ENCODE data around the gene SNX18. TPM values are rescaled to one million over a fixed set of nuclear protein-coding genes. Genes with fewer than 3 reads are reported as not detected.
"Not testable (repeated sequence)": the region's sequence is repeated elsewhere in the genome, so short reads cannot be mapped to it uniquely, and the experiment has no call there.

Gene SNX18
- total and polyA plus RNA-seq, 2 experiments from 2014 or later, result 8.7 to 120 TPM

DNA sequence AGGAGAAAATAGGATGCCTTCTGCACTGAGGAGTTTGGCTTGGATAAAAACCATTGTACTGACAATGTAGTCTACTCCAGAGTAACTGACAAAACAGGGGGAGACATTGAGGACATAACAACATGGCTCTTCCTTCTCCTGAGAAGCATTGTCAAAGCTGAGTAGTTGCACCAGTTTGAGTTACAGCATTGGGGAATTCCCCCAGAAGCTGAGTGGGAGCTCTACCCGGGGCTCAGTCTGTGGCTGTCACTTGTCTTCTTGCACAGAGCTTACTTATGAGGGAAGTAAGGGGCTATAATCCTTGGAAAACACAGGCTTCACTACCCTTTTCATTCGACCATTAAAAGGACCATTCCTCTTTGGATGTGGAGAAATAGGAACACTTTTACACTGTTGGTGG is 40.9 kb upstream of the SNX18 start:
- TF ChIP-seq, protein P1, sequence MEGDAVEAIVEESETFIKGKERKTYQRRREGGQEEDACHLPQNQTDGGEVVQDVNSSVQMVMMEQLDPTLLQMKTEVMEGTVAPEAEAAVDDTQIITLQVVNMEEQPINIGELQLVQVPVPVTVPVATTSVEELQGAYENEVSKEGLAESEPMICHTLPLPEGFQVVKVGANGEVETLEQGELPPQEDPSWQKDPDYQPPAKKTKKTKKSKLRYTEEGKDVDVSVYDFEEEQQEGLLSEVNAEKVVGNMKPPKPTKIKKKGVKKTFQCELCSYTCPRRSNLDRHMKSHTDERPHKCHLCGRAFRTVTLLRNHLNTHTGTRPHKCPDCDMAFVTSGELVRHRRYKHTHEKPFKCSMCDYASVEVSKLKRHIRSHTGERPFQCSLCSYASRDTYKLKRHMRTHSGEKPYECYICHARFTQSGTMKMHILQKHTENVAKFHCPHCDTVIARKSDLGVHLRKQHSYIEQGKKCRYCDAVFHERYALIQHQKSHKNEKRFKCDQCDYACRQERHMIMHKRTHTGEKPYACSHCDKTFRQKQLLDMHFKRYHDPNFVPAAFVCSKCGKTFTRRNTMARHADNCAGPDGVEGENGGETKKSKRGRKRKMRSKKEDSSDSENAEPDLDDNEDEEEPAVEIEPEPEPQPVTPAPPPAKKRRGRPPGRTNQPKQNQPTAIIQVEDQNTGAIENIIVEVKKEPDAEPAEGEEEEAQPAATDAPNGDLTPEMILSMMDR (IDR thresholded peaks at IDR 0.05; ENCODE audit: low read depth, low read length), result no peak
- H3K27ac ChIP-seq, result no peak overlapping the region
- H3K36me3 ChIP-seq, result no peaks in the 10 kb centered on the region
- no peaks in the 10 kb centered on the region for H3K27me3 ChIP-seq
- DNase-seq (ENCODE audit: low read depth in 1 of 2, low spot score in 1 of 2), result no peak
- no peaks in the 10 kb centered on the region for H3K4me1 ChIP-seq (ENCODE audit: low read depth)
- no peak overlapping the region for H3K4me3 ChIP-seq
- H3K9me3 ChIP-seq (ENCODE audit: low read depth), result no peaks in the 10 kb centered on the region

DNA sequence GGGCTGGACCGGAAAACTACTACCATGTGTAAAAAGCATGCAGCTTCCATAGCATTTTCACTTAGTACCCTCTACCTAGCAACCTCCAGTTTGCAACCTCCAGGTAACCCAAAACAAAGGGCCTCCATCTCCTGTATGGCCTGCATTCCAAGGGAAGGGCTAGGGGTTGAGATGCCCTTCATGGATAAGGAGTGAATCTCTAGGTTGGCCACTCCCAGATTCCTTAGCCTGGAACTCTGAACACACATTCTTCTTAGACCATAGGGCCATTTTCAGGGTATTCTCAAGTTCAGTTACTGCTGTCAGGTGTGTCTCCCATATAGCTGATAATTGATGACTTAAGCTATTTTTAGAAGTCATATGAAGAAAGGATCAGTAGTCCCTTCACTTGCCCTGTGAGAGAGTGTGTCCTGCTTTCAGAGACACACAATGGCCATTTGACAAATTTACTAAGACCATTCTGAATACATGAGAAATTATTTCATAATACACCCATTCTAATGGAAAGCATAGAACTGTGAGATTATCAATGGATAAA is 39.5 kb upstream of the SNX18 start:
- Histone ChIP-seq H3K27me3 (no peaks in the 10 kb centered on the region), H3K4me3 (no peak overlapping the region), H3K4me1 (ENCODE audit: low read depth) (no peaks in the 10 kb centered on the region), H3K27ac (no peak overlapping the region), H3K36me3 (no peaks in the 10 kb centered on the region), H3K9me3 (ENCODE audit: low read depth) (no peaks in the 10 kb centered on the region)
- TF ChIP-seq, protein P1 (IDR thresholded peaks at IDR 0.05; ENCODE audit: low read depth, low read length), result no peak
- DNase-seq (ENCODE audit: low read depth in 1 of 2, low spot score in 1 of 2), result no peak

DNA sequence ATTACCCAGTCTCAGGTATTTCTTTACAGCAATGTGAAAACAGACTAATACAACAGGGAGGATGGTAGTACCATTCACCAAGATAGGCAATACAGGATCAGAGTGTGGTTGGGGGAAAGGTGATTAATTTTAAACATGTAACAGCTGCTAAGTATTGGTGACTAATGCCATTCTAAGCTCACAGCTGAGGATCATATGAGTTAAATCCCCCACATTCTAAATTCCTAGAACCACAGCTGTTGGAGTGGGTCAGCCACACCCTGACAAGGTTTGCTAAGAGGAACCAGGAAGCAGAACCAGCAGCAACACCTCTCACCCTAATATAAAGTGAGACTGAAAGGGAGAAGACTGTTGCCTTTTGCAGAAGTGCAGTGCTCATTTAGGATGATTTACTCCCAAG is 37.3 kb upstream of the SNX18 start:
- H3K27ac ChIP-seq, result no peak overlapping the region
- TF ChIP-seq, protein P1 (IDR thresholded peaks at IDR 0.05; ENCODE audit: low read depth, low read length), result no peak
- no peaks in the 10 kb centered on the region for H3K36me3 ChIP-seq
- H3K4me1 ChIP-seq (ENCODE audit: low read depth), result no peaks in the 10 kb centered on the region
- H3K27me3 ChIP-seq, result no peaks in the 10 kb centered on the region
- DNase-seq (ENCODE audit: low read depth in 1 of 2, low spot score in 1 of 2), result peak in 1 of 2 donors; percentile 21
- no peak overlapping the region for H3K4me3 ChIP-seq
- H3K9me3 ChIP-seq (ENCODE audit: low read depth), result no peaks in the 10 kb centered on the region

DNA sequence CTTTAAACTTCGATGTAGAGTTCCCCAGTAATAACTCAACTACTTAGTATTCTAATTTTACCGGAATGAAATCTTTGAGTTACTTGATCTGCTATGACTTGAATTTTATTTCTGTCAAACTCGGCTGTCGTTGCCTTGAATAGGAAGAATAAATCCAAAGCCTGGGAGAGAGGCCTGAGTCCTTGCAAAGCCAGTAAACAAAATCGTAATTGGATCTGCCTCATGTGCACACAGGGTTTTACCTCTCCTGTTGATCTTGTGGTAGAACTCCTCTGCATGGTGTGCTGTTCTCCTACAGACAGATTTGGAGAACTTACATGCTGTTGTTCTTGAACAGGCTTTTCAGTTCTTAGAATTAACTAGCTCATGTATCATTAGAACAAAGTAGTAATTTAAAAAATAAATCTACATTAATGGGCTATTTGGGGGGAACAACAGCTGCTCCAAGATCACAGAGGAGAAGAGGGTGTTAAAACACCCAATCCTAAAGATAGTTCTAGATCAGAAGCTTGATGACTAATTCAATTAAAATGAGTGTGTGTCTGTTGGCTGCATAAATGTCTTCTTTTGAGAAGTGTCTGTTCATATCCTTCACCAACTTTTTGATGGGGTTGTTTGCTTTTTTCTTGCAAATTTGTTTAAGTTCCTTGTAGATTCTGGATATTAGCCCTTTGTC is 33.2 kb upstream of the SNX18 start:
- Histone ChIP-seq H3K4me1 (ENCODE audit: low read depth) (no peaks in the 10 kb centered on the region), H3K27ac (no peak overlapping the region), H3K27me3 (no peaks in the 10 kb centered on the region), H3K4me3 (no peak overlapping the region), H3K36me3 (no peaks in the 10 kb centered on the region), H3K9me3 (ENCODE audit: low read depth) (no peaks in the 10 kb centered on the region)
- DNase-seq (ENCODE audit: low read depth in 1 of 2, low spot score in 1 of 2), result no peak
- TF ChIP-seq, protein P1 (IDR thresholded peaks at IDR 0.05; ENCODE audit: low read depth, low read length), result no peak

DNA sequence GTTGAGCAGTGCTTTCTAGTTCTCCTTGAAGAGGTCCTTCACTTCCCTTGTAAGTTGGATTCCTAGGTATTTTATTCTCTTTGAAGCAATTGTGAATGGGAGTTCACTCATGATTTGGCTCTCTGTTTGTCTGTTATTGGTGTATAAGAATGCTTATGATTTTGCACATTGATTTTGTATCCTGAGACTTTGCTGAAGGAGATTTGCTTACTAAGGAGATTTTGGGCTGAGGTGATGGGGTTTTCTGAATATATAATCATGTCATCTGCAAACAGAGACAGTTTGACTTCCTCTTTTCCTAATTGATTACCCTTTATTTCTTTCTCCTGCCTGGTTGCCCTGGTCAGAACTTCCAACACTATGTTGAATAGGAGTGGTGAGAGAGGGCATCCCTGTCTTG is 31.9 kb upstream of the SNX18 start:
- DNase-seq (ENCODE audit: low read depth in 1 of 2, low spot score in 1 of 2); H3K9me3 ChIP-seq (ENCODE audit: low read depth); H3K27ac ChIP-seq; H3K36me3 ChIP-seq; H3K4me1 ChIP-seq (ENCODE audit: low read depth); H3K27me3 ChIP-seq; H3K4me3 ChIP-seq: not testable (repeated sequence)

DNA sequence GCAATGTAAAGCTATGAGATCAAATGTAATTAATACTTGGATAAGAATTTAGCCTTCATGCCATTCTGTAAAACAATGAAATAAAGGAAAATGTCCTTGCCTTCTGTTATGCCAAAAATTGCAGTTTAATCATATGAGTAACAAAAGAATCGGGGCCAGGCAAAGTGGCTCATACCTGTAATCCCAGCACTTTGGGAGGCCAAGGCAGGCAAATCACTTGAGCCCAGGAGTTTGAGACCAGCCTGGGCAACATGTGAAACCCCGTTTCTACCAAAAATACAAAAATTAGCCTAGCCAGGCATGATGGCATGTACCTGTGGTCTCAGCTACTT is 27.9 kb upstream of the SNX18 start:
- not testable (repeated sequence) for H3K36me3 ChIP-seq; H3K4me1 ChIP-seq (ENCODE audit: low read depth); DNase-seq (ENCODE audit: low read depth in 1 of 2, low spot score in 1 of 2); H3K27ac ChIP-seq; H3K9me3 ChIP-seq (ENCODE audit: low read depth); H3K4me3 ChIP-seq; H3K27me3 ChIP-seq

All from cardiac muscle cell (in vitro differentiated cells and primary cell).